GM19452 (cell line): Measurements from ENCODE around the gene FAM163B.

Experiments
- ATAC-seq: cut with Tn5 transposase; IDR thresholded peaks from one replicate; pipeline ENCODE4 v1.9.1; 2021; ENCODE audit not compliant: unreplicated experiment

The FAM163B gene

GRCh38 chr9:133552236-133552635 is 57.0 kb downstream of the FAM163B start:
- ATAC-seq = no peak

DNA sequence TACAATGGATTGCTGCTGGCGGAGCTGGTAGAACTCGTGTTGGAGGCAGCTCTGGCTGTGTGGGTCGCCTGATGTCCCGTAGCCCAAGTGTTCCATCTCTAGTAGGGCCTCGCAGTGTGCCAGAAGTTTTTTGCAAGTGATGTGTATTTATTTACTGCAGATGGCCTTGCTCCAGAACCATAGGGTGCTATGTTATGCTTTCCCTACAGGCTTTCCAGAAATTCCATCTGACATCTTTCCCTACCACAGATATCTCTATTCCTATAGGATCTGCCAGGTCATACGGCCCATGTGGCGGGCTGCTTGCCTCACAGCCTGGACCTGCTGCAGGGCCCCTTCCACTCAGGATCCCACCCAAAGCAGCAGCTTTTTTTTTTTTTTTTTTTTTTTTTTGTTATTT is 57.7 kb downstream of the FAM163B start:
- no peak for ATAC-seq

DNA sequence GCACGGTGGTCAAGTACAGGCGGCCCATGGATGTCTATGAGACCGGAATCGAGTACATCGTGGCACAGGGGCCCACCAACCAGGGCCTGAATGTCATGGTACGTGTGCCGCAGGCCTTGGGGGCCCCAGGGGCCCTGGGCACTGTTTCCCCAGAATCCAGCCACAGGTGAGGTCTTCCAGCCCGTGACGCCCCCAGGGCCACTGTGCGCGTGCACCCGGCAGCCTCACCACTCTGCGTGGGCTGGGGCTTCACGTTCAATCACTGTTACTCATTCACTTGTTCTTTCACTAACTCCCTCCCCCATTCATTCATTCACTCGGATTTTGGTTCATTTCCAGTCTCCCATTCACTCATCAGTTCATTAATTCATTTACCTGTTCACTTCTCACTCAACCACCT is 62.1 kb downstream of the FAM163B start:
- ATAC-seq = no peak

DNA sequence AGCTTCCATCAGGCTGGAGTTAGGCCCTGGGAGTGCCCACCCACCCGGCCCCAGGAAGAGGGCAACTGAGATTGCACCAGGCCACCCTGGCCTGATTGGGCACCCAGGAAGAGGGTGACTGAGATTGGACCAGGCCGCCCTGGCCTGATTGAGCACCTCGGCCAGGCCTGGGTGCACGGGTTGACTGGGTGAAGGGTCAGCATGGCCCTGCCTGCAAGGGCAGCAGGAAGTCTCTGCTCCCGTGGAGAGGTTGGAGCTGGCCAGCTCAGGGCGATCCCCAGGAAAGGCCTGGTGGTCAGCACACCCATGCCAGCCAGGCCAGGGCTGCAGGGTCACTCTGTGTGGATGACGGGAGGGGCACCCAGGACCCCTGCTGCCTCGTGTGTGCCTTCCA is 62.9 kb downstream of the FAM163B start:
- no peak for ATAC-seq

- ATAC-seq = no peak
Observed at GRCh38 chr9:133545494-133546286, 63.5 kb downstream of the FAM163B start.

GRCh38 chr9:133543772-133544467 is 65.3 kb downstream of the FAM163B start:
- no peak for ATAC-seq

DNA sequence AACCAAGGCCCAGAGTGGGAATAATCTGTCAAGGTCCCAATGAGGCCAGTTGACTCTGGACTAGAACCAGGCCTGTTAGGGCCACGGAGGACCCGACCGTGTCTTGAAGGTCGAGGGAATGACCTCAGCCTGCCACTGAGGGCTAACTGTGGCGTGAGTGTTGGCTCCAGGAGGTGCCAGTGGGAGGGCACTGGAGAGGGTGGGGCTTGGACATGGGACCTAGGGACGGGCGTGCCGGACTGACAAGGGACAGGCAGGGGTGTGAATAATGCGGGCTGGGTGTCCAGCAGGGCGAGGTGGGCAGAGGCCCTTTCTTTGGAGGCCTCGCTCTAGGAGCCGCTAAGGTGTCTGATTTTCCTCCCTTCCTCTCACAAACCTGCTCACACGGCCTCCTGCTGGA is 67.2 kb downstream of the FAM163B start:
- ATAC-seq = no peak

GRCh38 chr9:133540698-133541025 is 68.5 kb downstream of the FAM163B start:
- ATAC-seq = no peak

- no peak for ATAC-seq
Observed at GRCh38 chr9:133539991-133540697, 69.0 kb downstream of the FAM163B start.

GRCh38 chr9:133538851-133539833 is 70.0 kb downstream of the FAM163B start:
- ATAC-seq = no peak

GRCh38 chr9:133538176-133538575 is 71.0 kb downstream of the FAM163B start:
- ATAC-seq = no peak

DNA sequence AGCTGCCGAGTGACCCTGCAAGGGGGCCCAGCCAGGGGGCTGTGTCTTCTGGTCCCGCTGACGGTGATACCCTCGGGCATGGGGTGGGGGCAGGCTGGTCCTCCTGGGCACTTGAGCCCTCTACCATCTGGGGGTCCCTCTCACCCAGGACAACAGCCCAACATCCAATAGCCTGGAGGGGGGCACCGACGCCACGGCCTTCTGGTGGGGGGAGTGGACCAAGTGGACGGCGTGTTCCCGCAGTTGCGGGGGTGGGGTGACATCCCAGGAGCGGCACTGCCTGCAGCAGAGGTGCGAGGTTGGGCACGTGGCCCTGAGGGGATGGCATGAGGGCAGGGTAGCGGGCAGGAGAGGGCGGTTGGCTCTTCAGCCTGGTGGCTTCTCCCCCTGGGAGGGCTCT is 71.9 kb downstream of the FAM163B start:
- ATAC-seq = no peak

DNA sequence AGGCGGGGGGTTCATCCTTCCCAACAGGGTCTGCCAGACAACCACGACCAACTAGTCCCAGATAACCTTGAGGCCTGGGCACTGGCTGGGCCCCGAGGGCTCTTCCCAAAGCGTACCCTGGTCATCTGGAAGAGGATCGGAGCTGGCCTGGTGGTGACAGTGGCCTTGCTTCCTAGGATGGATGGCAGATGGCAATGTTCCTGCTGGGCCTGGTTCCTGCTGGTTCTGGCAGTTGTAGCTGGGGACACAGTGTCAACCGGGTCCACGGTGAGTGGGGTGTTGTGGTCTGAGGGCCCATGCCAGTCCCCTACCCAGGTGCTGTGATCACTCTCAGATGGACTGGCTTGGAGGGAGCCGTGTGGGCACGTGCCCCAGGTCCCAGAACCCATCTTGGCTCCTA is 72.7 kb downstream of the FAM163B start:
- ATAC-seq = no peak

DNA sequence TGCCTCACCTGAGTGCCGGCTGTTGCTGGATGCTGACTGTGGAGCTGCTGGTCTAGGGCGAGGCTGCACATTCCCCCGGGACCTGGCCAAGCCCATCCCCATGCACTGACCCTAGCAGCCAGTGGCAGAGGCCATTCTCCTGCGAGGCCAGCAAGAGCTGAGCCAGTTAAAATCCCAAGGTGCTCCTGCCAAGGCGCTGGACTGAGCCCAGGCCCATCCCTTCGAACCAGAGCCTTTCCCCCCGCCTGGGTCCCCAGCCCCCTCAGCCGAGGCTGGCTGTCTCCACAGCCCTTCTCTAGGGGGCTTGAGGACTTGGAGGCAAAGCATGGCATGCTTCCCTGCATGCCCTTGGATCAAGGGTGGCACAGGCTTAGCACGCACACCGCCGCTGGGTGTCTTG is 73.1 kb downstream of the FAM163B start:
- ATAC-seq = no peak

GRCh38 chr9:133535306-133535877 is 73.8 kb downstream of the FAM163B start:
- ATAC-seq = no peak

GRCh38 chr9:133534346-133535291 is 74.6 kb downstream of the FAM163B start, which contains the start of gene ADAMTSL2:
TSS of gene ADAMTSL2 (plus strand) at chr9:133534704. CDS start at chr9:133536713, 2,009 bp downstream.
- ATAC-seq = no peak

DNA sequence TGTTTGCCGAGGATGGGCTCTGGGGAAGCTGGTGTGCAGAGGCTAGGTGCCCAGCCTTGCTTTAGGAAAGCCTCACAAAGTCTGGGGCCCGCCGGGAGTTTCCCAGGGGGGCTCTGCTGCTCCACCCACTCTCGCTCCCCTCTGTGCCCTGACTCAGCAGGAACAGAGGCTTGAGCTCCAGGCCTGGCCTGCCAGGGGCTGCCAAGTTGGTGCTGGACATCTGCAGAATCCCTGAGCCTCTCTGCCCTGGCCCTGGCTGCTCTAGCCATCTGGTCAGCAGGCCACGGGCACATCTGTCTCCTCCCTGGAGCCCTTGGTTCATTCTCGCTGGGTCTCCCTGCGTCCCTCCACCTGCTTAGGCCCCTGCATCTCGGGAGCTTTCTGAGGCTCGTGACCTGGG is 75.3 kb downstream of the FAM163B start:
- ATAC-seq = no peak

DNA sequence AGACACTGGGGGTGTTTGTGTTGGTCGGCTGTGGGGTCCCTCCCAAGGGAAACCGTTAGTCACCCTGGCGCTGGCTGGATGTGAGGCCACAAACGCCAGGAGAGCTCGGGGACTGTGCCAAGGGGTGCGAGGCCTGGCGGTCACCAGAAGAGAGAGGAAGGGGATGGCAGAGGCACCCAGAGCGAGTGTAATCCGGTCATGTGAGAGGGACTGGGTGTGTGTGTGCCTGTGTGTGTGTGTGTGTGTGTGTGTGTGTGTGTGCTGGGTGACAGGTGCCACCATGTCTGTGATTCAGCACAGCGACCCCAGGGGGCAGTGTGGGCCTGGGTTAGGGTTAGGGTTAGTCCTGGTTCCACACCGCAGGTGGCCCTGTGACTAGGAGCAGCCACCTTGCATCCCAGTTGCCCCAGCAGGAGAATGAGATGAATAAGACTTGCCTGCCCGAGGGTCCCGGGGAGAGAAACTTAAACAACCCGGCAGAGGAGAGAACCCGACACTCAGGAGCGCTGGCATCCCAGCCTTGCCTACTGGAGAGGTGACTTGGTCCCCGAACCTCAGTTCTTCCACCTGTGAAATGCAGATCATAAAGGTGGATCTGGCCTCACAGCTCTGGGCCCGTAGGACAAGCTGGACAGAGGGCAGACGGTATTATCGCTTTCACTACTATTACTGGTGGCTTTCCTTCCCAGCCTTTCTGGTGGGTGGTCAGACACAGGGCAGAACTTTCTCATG is 76.1 kb downstream of the FAM163B start:
- no peak for ATAC-seq

GRCh38 chr9:133531293-133531692 is 77.9 kb downstream of the FAM163B start:
- ATAC-seq = no peak
